ENCODE measurements around the gene NTM.

Gene NTM

DNA sequence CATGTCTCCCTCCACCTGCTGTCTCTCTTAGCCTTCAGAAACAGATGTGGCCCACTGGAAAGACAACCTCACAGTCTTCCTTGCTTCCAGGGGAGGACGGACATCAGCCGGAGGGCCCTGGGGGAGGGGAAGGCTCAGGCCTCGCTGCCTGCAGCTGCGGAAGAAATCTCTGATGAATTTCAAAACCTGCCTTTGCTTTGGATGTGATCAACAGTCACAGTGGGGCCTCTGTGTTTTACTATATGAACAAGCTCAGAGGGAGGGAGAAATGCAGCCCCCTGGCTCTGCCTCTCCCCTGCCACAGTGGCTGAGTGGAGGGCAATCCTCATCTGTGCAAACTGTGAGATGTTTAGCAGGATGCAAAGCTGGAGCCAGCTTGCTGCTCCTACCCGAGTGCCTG is 282.8 kb downstream of the NTM start:
- DNase-seq, result no peak

DNA sequence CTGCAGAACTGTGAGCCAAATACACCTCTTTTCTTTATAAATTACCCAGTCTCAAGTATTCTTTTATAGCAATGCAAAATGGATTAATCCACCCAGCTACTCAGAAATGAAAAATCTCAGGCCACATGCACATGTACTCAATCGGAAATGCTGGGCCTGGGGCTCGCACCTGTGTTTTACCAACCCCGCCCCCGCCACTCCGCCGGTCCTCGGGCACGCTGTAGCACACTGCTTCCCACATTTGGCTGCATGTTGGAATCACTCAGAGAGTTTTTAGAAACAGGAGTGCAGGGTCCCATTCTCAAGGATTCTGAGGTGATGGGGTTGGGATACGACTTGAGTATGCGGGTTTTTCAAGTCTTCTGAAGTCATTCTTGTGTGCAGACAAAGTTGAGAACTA is 284.4 kb downstream of the NTM start:
- no peak for DNase-seq

GRCh38 chr11:131656179-131656838 is 285.9 kb downstream of the NTM start:
- no peak for DNase-seq

DNA sequence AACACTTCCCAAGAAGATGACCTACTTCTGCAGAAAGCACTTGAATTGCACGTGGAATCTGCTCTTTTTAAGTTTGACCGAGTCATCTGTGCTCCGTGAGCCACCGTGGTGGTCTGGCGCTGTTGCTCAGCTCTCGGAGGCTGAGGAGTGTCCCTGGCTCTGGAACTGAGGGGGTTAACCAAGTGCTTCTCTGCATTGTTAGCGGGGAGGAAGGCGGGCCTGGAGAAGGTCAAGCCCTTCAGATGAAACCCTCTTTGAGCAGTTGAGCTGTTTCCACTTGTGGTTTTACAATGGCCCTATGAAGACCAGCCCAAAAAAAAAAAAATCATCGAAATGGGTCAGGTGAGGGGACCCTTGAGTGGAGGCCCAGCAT is 286.4 kb downstream of the NTM start:
- DNase-seq, result no peak

GRCh38 chr11:131658414-131658813 is 288.0 kb downstream of the NTM start:
- no peak for DNase-seq

- DNase-seq, result no peak
These were observed 288.5 kb downstream of the NTM start for GRCh38 chr11:131658952-131659351.

- no peak for DNase-seq
These were observed 289.5 kb downstream of the NTM start for GRCh38 chr11:131659931-131660330.

- DNase-seq, result no peak
These were observed 290.7 kb downstream of the NTM start for GRCh38 chr11:131661132-131661531.

DNA sequence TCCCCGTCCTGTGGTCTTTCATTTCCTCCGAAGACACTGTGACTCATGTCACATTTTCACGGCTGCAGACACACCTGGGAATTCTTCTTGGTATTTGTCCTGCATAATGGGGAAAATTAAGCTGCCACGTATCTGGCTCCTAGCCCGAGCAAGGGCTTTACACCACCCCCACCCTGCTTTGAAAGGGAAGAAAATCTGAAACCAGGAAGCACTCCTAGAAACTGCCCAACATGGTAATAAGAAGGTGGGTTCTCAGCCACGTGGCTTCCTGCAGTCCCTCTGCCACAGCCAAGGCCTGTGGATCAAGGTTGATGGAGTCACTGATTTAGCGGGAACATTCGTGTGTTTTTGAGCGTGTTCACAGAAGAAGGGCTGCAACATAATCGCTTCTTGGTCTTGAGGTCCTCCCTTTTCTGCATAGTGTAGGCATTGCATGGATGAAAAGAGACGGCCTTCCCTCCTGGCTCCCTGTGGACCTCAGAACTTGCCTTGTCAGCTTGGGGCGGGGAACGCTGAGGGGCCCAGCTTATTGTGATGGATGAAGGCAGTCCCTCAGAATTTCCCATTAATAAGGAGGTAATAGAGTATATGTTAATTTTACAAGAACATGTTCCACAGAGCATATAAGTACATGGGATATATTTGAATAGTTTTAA is 292.0 kb downstream of the NTM start:
- no peak for DNase-seq

- DNase-seq, result no peak
These were observed 292.6 kb downstream of the NTM start for GRCh38 chr11:131662993-131663392.

DNA sequence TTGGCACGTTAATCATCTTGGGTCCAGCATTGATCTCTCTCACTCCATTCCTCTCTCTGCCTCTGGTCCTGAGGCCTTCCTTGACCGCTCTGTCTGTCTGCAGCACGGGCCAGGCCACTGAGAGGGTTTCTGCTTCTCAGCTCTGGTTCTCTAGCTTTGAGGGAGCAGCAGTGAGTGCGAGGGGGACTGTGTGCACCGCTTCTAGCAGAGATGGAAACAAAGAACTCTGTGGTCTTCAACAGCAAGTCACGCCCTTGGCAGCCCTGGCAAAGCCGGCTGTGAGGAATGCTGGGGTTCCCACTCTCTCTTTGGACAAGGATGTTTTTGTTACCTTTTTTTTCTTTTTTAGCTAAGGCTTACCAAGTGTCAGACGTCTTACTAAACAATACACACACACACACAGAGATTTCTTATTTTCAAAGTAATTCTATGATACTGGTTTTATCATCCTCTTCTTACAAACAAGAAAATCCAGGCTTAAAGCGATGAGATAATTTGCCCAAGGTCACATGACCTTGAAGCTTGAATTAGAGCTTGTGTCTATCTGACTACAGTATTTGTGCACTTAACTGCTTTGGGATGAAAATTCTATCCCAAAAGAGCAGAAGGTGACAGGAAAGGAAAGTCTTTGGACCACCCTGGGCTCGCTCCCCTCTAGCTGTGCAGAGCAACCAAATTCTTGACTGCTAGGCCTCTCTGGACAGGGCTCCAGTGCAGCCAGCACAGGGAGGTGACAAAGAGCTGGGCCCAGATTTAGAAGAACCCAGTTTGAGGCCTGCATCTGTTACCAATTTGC is 293.2 kb downstream of the NTM start:
- DNase-seq, result no peak

- DNase-seq, result no peak
These were observed 293.9 kb downstream of the NTM start for GRCh38 chr11:131664293-131664692.

DNA sequence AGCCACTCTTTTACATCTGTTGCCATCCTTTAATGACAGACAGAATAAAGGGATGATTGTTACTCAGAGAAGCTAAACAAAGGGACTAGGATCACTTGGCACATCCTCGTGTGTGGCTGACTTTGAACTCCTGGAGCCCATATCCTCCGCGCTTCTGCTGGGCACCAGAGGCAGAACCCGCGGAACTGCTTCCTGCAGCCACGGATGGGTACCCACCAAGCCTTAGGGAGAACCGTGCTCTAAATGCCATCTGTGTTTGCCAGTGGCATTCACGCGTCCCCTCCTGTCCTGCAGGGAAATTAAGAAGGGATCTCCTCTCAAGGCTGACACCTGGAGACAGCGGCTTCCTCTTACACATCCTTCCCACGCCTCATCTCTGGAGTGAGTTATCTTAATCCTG is 294.4 kb downstream of the NTM start:
- no peak for DNase-seq

DNA sequence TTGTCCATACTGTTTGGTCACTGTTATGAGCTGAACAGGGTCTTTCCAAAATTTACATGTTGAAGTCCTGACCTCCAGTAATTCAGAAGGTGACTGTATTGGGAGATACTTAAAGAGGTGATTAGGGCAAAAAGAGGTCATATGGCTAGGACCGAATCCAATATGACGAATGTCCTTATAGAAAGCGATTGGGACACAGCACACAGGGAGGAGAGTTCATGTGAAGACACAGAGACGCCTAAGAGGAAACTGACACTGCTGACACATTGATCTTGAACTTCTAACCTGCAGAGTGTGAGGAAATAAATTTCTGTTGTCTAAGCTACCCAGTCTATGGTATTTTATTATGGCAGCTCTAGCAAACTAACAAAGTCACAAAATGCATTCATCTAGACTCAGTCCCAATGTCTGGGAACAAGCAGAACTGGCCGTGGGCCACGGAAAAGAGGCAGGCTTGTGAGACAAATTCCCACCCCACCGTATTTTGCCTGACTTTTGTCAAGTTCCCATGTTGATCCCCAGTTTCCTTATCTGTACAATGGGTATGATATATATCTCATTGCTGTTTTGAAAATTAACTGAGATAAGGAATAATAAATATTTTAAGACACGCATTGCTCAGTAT is 295.0 kb downstream of the NTM start:
- no peak for DNase-seq

DNA sequence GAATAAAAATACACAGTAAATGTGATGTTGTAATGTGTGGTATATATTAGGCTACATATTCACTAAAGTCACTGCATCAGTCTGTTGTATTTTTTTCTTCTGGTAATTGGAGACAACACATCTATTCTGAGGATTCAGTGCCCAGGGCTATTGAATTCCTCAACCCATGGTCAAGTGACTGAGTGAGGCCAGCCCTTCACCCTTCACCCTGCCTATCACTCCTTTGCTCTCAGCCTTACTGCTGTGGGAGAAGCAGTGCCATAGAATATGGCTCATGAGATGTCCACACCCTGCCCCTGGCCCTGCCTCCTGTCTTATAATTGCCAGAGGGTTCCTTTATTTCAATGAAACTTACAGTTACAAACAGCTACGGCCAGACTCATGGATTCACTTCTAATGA is 295.6 kb downstream of the NTM start:
- no peak for DNase-seq

- no peak for DNase-seq
These were observed 296.2 kb downstream of the NTM start for GRCh38 chr11:131666617-131667016.

DNA sequence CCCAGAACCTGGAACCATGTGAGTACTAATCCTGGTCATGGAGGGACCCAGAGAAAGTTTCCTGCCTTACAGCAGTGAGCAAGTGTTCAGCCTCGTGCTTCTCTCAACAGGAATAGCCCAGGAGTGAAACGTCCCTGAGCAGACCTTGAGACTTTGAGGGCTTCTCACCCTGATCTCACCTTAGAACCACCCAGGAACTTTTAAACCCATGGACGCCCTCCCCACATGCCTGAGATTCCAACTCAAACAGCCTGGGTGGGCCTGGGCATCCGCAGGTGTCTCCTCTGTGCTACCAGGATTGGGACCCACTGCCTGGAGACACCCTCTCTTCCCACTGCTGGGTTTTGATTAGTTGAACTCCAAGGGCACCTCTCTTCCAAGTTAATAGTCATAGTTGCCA is 297.2 kb downstream of the NTM start:
- no peak for DNase-seq

DNA sequence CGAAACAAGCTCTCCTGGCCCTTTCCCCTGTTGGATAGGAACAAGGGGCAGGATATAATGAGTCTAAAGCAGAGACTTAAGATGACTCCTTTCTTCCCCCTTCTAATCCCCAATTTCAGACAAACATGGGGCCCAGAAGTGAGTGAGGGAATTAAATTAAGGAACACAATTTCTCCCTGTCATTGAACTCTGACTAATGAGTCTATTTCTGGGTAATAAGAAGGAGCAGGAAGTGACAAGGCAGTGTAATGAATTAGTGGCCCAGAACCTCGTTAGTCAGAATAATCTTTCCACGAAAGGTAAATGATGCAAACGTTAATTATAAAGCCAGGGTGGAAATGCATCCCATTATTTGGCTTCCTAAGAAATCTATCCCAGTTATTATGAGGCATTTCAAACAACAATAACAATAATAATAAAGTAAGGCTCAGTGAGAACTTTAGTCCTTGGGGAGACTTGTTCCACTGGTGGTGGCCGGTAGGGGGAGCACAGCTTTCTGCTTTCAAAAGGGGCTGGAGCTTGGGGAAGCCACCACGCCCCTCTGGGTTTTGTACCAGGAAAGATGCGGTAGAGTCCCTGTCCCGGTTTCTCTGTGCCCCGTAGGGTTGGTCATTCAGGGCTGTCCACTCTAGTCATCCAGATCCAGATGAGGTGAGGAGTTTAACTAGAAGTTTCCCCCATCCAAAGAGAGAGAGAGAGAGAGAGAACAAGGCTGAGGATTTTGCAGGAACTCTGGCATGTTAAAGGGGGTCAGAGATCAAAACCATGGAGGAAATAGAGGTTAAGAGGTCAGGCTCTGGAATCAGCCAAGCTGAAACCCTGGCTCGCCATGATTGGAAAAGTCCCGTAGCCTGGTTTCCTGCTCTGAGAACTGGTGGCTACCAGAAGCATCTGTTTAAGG is 298.3 kb downstream of the NTM start:
- DNase-seq, result peak; percentile 1

- no peak for DNase-seq
These were observed 299.0 kb downstream of the NTM start for GRCh38 chr11:131669401-131669780.

DNA sequence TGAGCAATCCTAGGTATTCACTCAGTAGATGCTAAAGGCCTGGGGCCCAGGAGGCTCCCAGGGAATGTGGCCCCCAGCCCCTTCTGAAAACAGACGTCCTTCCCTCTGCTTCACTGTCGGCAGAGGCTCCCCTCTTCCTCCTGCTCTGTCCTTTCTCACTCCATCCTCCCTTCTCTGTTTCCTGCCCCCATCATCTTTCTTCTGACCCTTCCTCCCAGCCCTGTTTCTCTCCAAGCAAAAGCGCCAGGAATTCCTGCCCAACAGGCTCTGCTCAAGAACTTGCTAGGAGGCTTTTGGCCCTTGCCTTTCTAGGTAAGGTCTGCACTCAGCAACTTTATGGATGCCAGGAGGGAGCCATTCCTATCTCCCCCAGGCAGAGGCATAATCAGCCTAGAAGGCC is 300.5 kb downstream of the NTM start:
- DNase-seq, result no peak

DNA sequence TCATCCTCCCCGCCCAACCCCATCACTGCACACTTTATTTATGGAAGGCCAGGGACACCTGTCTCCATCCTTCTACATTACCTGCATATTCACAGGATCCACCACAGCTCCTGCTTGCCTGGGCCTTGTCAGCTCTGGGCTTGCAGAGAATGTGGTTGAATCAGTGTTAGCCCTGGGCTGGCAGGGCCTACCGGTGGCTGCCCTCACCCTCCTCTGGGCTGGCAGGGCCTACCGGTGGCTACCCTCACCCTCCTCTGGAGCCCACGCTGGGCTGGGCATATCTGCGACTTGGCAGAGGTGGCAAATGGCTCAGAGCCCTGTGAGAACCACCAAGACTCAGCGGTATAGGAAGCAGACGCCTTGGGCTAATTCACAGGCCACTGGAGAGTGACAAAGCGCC is 300.9 kb downstream of the NTM start:
- DNase-seq, result no peak

DNA sequence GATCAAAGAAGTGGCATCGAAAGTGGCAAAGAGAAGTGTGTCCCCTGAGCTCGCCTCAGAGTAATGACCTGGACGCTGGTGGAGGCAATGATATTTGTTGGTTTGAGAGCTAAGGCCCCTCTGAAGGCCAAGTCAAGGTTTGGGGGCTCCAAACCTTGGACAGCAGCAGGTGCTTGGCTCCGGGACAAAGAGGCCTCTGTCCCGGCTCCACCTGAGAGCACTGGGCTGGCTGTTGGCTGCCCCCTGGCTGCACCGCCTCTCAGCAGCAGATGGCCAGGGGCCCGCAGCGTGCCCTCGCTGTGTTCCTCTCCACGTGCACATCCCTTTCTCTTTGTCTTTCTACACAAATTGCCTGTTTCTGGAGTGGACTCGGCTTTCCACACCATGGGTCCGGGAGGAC is 301.3 kb downstream of the NTM start:
- DNase-seq, result no peak

DNA sequence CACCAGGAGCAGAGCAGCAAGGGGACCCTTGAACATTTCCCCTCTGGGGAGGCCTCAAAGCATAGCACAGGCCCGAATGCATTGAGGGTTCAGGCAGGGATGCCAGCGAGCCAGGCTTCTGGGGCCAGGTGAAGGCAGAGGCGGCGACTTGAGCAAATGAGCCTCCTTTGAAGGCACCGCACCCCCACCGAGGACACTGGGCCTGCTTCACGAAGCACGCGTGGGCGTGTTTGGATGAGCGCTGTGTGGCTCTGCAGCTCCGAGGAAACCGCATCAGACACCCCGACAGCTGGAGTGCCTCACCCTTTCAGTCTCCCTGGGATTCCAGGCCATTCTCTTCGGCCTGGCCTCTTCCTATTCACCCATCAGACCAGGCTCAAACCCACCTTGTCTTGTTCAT is 301.8 kb downstream of the NTM start:
- no peak for DNase-seq

All from NCI-H1436 (cell line).